ENCODE data around the gene FASN.

FASN gene

DNA sequence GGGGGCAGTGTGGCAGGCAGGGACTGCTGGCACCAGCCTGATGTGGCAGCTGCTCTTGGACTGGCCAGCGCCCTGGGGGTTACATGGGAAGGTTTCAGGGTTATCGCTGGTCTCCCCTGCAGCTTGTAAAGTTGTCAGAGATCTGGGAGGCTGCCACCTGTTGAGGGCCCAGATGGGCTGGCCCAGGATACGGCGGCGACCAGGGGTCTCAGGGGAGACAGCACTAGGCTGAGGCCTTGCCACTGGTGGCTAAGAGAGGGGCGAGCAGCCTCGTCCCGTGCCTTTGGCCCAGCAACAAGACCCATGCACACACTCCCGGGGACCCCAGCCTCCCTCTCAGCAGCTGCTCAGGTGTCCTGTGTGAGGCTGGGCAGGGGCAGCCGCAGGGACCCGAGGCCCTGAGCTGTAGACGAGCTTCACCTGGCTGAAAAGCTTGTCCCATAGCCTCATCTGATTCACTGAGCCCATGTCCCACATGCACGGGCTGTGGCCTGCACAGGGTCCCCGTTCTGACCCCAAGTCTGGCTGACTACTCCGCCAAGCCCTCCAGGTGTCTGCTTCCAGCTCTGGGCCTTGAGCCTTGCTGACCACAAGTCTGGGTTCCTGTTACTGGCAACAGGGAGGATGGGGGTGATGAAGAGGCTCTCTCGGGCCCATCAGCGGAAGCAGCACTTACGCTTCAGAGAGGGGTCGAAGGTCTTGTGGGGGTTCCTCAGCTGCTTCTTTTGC lies 38.6 kb downstream of the FASN start:
- H3K4me3 ChIP-seq (ENCODE audit: low read depth, low read length) = no peak overlapping the region

DNA sequence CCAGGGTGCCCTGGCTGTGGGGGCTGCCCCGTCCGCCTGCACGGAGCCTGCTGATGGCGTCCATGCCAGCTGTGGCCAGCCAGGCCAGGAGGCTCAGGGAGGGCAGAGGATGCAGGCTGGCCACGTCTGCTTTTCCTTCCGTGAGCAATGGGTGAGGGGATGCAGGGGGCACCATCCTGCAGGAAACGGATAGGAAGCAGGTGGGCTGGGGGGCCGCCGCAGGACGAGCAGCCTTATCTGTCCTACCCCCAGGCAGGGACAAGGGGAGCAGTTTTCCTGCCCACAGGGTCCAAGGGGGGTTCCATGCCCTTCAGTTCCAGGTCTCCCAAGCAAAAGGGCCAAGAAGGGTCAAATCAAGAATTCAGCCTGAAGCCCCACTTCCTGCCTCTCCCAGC lies 39.2 kb downstream of the FASN start:
- no peak overlapping the region for H3K4me3 ChIP-seq (ENCODE audit: low read depth, low read length)

DNA sequence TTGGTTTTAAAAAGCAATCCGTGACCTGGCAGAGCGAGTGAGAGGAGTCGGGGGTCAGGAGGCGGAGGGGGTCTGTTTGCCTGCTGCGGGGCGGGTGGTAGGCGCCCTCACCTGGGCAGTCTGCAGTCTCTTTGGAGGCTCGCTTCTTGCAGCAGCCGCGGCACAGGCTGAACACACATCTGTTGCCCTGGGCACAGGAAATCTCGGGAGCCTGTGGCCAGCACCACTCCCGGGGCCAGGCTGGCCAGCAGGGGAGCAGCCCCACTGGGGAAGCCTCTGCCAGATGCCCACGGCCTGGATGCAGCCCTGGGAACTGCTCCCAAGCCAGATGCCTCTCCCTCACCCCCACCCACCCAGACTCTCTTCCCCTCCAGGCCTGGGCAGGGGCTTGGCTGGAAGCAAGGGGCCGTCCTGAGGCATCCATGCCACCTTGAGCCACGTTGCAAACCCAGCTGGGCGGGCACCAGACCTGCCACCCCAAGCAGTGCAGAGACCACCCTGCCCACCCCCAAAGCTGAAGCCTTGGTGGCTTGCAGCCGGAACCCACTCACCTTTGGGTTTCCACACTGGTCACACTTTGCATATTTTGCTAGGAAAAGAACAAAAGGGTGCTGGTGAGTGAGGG lies 39.7 kb downstream of the FASN start:
- no peak overlapping the region for H3K4me3 ChIP-seq (ENCODE audit: low read depth, low read length)

DNA sequence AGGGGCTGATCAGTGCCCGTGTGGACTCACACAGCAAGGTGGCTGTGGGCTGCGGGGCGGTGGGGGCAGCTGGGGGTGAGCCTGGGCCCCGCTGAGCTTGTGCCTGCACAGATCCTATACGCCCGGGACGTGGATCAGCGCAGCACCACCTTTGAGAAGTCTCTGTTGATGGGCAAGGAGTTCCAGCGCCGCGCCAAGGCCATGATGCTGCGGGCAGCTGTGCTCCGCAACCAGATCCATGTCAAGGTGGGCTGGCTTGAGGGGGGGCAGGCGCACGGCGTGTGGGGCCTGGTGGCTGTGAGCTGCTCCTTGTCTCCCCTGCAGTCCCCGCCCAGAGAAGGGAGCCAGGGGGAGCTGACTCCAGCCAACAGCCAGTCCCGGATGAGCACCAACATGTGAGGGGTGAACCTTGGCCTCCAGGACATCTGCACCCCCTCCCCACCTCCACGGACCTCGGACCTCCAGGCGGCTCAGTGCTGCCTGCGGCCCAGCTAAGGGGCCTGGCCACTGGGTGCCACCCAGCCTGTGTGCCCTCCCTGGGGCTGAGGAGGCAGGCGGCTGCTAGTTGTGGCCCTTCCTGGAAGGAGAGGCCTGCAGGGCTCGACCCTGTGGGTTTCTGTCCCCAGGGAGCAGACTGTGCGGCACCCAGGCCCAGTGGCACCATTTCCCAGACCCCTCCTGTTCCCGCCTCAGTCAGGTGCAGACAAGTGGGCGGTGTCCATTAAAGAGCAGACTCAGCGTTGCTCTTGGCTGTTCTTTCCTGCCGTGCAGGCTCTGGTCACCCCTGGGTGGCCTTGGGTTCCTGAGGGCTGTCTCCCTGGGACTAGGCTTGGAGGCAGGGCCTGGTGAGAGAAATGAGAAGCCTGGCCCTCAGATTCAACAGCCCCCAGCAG lies 41.1 kb downstream of the FASN start:
- H3K4me3 ChIP-seq (ENCODE audit: low read depth, low read length) = no peak overlapping the region

DNA sequence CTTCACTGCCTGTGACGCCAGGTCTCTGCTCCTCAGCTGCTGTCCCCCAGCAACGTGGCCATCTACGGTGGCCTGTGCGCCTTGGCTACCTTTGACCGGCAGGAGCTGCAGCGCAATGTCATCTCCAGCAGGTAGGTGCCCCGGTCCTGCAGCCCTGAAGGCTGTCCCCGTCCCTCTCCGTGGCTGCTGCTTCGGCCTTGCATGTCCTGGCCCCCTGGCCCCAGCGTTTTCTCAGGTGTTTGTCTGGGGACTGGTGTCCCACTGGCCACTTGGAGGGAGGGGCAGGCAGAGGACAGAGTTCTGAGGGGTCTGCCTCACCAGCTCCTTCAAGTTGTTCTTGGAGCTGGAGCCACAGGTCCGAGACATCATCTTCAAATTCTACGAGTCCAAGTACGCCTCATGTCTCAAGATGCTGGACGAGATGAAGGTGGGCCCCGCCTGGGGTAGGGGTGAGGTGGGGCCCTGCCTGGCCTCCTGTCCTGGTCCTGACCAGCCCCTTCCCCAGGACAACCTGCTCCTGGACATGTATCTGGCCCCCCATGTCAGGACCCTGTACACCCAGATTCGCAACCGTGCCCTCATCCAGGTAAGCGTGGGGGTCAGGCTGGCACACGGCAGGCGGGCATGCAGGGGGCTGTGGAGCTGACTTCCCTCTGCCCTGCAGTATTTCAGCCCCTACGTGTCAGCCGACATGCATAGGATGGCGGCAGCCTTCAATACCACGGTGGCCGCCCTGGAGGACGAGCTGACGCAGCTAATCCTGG lies 41.9 kb downstream of the FASN start:
- H3K4me3 ChIP-seq (ENCODE audit: low read depth, low read length) = no peak overlapping the region

DNA sequence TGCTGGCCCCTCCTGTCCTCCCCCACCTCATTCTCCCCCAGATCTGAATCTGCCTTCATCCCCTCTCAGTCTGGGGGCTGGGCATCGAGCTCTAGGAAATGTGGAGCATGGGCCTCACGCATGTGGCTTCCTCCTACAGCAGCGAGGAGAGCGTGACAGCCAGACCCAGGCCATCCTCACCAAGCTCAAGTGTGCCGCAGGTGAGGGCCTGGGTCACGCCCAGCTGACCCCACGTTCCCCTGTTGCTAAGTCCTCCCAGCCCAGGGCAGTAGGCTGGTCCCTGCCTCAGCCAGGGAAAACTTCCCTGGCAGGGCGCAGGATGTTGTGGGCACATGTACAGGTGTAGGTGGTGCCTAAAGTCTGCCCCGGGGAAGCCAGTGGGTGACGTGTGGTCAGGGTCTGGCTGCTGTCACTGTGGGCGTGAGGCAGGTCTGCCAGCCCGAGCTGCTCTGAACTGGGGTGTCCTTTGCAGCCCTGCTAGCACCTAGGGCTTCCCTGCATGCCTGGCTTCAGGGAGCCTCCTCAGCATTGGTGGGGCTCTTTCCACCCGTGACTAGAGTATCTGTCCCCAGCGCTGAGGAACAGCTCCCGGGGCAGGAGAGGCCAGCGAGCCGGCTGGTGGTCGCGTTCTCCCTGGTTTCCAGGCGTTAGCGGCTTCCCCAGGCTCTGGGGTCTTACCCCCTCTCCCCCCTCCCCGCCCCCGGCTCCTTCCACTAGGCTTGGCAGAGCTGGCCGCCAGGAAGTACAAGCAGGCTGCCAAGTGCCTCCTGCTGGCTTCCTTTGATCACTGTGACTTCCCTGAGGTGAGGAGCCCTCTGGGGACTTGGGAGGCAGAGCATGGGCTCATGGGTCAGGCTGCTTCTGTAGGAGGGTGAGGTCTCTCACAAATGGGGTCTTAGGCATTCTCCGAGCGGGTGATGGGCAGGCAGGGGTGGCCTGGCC lies 42.7 kb downstream of the FASN start:
- no peak overlapping the region for H3K4me3 ChIP-seq (ENCODE audit: low read depth, low read length)

DNA sequence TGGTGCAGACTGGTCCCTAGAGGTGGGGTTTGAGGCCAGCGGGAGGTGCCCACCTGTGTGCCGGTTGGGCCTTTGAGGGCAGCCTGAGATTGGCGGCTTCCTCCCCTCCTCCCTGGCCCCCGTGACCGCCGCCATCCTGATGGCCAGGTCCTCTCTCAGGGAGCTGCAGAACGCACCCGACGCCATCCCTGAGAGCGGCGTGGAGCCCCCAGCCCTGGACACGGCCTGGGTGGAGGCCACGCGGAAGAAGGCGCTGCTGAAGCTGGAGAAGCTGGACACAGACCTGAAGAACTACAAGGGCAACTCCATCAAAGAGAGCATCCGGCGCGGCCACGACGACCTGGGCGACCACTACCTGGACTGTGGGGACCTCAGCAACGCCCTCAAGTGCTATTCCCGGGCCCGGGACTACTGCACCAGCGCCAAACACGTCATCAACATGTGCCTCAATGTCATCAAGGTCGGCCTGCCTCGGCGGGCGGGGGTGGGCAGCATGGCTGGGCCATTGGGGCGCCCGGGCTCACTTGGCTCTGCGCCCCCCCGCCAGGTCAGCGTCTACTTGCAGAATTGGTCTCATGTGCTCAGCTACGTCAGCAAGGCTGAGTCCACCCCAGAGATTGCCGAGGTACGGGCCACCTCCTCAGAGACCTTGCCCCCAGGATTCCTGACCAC lies 43.5 kb downstream of the FASN start:
- H3K4me3 ChIP-seq (ENCODE audit: low read depth, low read length) = no peak overlapping the region

DNA sequence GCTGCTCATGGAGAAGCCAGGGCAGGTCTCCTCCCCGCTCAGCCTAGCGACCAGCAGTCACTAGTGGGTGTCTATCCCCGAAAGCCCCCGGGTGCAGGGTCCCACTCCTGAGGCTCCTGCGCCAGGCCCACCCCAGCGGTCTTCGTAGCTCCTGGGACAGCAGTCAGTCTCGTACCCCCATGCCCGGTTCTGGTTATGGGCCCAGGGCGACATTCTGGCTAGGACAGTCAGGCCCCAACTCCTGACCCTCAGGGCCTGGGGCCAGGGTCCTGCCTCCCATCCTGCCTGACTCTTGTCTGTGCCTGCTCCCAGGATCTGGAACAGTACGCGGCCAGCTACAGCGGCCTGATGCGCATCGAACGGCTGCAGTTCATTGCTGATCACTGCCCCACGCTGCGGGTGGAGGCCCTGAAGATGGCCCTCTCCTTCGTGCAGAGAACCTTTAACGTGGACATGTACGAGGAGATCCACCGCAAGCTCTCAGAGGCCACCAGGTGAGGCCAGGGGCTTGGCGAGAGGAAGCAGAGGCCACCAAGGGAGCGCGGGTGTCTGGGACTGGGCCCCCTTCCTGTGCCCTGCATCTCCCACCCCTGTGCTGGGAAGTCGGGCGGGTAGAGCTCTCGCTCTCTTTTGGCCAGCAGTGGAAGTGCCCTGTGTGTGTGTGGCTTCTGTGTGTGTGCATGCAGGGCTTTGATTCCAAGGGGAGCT lies 44.3 kb downstream of the FASN start:
- H3K4me3 ChIP-seq (ENCODE audit: low read depth, low read length) = no peak overlapping the region

DNA sequence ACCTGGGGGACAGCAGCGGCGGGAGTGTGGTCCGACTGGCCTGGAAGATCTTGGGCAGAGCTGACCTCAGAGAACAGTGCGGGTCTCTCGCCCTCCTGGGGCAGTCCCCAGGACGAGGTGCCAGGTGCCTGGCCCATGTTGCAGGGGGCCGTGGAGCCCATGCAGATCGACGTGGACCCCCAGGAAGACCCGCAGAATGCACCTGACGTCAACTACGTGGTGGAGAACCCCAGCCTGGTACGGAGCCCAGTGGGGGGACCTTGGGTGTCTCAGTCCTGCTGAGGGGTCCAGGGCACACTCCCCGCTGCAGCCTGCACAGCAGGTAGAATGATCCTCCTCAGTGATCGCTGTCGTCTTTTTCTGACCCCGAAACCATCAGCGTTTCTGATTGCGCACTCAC lies 44.9 kb downstream of the FASN start:
- H3K4me3 ChIP-seq (ENCODE audit: low read depth, low read length) = no peak overlapping the region

DNA sequence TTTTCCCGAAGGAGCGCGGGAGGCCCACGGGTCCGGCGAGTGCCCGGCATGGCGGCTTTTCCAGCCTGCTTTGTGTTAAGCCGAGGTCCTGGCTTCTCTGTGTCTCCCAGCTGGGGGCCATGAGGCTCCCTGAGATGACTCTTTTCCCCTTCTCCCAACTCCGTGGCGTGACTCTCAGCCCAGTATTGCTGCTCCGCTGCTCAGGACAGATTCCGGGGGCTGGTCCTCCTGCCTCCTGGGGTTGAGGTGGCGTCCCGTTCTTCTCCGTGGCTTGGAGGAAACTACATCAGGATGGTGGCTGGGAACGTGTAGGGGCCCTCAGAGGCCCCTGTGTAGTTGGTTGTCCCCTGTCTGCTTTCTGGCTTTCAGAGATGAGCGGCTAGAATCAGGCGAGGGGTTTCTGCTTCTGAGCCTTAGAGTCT lies 45.4 kb downstream of the FASN start:
- H3K4me3 ChIP-seq (ENCODE audit: low read depth, low read length) = peak overlapping the region; percentile 88

DNA sequence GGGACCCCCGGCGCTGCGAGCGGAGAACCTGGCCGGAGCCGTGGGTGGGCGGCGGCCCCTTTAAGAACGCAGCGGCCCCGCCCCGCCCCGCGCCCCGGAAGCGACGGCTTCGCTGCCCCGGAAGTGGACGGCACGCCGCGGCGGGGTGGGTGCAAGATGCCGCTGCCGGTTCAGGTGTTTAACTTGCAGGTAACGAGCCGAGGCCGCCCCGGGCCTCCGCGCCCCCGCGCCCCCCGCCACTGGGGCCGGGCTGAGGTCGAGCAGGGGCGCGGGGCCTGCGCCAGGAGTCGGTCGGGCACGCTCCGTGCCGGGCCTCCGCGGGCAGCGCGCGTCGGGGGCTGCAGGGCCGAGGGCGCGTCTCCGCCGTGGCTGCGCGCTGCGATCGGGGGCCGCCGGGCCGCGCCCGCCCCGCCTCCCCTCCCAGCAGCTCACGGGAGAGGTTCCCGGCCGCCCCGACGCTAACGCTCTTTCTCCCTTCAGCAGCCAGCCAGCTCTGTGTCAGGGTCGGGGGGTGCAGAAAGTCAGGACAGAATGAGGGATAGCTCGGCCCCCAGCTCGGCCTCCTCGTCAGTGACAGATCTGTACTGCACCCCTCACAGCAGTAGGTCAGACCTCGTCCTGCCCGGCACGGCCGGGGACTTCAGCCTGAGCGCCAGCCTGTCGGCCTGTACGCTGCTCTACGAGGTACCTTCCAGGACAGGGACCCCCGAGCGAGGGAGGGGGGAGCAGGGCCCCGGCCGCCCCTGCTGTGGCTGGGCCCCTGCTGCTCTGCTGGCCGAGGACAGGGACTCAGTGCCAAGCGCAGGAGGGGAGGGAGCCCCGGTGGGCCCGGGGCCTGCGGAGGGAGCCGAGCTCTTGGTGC lies 46.0 kb downstream of the FASN start, which contains the start of the genes GPS1 and RFNG:
TSS of gene GPS1 (plus strand) at position 123 of the 862 bp plus-strand sequence. CDS start at position 157, 34 bp downstream.
TSS of gene RFNG (minus strand) at position 36 of the 862 bp plus-strand sequence. CDS start 45 bp downstream, outside the sequence.
- H3K4me3 ChIP-seq (ENCODE audit: low read depth, low read length) = peak within 1 kb of the TSS; percentile 88

DNA sequence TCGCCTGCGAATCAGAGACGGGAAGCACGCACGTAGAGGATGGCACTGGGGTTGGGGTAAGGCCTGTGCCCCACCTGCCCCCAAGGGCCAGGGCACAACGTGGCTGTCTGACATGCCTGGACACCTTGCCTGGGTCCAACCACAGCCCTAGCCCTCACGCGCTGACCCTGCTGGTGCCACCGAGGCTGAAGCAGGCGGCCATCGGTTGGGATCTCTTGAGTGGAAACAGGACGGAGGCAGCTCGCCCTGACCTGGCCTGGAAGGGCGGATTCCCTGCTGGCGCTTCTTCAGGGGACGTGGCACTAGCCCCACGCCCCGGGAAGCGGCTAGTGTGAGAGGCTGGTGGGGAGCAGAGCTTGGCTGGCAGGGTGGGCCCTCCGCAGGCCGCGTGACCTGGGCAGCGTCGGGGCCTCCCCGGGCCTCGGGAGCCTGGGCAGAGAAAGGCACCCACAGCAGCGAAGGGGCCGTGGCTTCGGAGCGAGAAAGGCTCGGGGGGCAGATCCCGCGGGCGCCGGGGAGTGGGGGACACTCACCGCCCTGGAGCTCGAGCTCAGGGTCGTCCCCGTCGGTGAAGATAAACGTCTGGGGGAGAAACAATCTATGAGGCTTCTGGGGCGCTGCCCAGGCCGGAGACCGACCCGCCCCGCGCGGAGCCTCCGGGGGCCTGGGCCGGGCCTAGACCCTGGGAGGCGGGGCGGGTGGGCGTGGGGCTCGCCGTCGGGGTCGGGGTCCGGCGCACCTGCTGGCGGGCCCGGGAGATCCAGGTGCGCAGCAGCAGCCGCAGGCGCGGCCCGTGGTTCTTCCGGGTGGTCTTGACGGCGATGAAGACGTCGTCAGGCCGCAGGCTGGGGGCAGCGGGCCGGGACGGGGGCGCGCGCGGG lies 47.0 kb downstream of the FASN start:
- H3K4me3 ChIP-seq (ENCODE audit: low read depth, low read length) = peak overlapping the region; percentile 88

DNA sequence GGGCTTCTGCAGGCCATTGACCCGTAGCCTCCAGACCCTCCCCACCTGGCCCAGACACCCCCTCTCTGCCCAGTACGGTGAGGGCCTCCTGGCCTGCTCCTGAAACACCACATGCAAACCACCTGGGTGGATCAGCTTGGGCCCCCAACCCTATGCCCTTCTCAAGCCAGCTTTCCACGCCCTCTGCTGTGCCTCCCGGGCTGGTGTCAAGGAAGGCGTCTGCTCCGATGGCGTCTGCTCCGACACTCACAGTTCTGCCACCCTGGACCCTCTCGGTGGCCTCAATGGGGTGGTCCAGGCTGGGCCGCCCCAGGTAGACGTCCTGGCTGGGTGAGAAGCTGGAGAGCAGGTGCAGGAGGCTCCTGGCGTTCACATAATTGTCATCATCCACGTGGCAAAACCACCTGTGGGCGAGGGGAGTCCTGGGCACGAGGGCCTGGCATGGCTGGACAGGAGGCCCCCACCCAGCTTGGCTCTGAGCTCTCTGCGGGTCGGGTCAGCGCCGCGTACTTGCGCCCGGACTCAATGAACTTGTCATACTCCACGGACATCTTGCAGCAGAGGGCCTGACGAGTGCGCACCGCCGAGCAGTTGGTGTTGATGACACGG lies 47.8 kb downstream of the FASN start:
- H3K4me3 ChIP-seq (ENCODE audit: low read depth, low read length) = no peak overlapping the region

DNA sequence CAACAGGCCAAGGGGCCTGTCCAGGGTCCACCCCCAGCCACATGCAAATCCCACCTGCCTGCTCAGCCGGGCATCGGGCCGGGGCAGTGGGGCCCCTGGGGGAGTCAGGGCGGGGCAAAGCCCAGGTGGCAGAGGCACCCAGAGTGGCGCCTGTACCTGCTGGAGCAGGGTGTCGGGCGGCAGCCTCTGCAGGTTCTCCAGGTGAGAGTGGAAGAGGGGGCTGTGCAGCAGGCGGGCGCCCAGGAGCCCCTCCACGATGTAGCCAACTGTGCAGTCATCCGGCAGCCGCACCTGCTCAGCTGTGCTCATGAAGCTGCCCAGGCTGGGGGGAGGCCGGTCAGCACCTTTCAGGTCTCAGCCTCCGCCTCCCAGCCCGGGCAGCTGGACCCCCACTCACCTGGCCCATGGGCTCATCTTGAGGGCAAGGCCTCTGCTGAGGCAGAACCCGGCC lies 48.5 kb downstream of the FASN start:
- no peak overlapping the region for H3K4me3 ChIP-seq (ENCODE audit: low read depth, low read length)

DNA sequence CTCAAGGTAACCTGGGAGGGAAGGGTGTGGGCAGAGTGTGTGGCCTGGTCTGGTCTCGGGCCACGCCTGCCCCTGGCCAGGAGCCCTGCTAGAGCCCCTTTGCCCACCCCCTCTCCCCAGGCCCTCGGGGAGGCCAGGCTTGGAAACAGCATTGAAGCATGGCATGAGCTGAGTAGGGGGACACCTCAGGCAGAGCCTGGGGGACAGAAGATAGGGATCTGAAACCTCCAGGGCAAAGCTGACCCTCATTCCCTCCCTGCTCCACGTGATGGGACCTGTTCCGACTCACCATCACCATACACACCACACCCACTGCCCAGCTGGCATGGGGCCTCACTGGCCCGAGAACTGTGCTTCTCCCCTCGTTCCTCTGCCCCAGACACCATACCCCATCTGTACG lies 48.9 kb downstream of the FASN start:
- no peak overlapping the region for H3K4me3 ChIP-seq (ENCODE audit: low read depth, low read length)

DNA sequence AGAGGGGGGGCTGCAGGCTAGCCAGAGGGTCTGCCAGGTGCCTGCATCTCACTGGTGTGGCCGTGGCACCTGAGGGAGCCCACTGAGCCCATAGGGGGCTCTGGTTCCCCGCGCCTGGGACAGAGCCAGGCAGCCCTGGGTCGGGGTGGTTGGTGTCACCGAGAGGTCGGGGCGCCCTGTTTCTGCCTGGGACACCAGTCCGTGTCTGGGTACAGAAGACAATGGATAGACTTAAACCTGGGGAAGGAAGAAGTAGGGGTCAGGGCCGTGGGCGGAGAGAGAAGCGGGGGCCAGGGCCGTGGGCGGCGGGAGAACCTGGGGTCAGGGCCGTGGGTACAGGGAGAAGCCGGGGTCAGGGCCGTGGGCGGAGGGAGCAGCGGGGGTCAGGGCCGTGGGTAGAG lies 49.5 kb downstream of the FASN start:
- no peak overlapping the region for H3K4me3 ChIP-seq (ENCODE audit: low read depth, low read length)
